Liver (tissue), 9 donors: ENCODE measurements around the gene SLC66A2. TPM values are rescaled to one million over a fixed set of nuclear protein-coding genes. Genes with fewer than 3 reads are reported as not detected.

Source experiments
- DNase-seq: peaks from one replicate; pipeline ENCODE4 v3.0.0-alpha.2; 2017; ENCODE audit warnings: low spot score
- H3K27ac ChIP-seq, 2 donors: one replicate each; pipeline ENCODE4 v1.7.0; 2013; ENCODE audit warnings: inconsistent platforms in 2 of 2, low read length in 2 of 2, control low read depth in 1 of 2, low read depth in 1 of 2, mild to moderate bottlenecking in 1 of 2
- H3K27me3 ChIP-seq, 4 donors: one replicate each; pipeline versions ENCODE4 v1.6.1 to v1.7.0; 2013; ENCODE audit warnings: low read length in 3 of 4, inconsistent platforms in 1 of 4, mild to moderate bottlenecking in 1 of 4, moderate library complexity in 1 of 4; ENCODE audit not compliant: control insufficient read depth in 4 of 4, insufficient read depth in 4 of 4
- H3K36me3 ChIP-seq, 4 donors: one replicate each; pipeline versions ENCODE4 v1.6.1 to v1.7.0; 2013; ENCODE audit warnings: low read length in 3 of 4, mild to moderate bottlenecking in 3 of 4, low read depth in 1 of 4, moderate library complexity in 1 of 4; ENCODE audit not compliant: control insufficient read depth in 4 of 4, insufficient read depth in 3 of 4
- H3K4me1 ChIP-seq, 4 donors: one replicate each; pipeline versions ENCODE4 v1.6.1 to v1.7.0; 2013; ENCODE audit warnings: low read length in 3 of 4, mild to moderate bottlenecking in 3 of 4, moderate library complexity in 1 of 4; ENCODE audit not compliant: control insufficient read depth in 4 of 4, insufficient read depth in 4 of 4
- H3K4me3 ChIP-seq, 3 donors: one replicate each; pipeline versions ENCODE4 v1.6.1 to v1.7.0; 2013; ENCODE audit warnings: low read length in 3 of 3, control low read depth in 1 of 3, low read depth in 1 of 3, mild to moderate bottlenecking in 1 of 3
- H3K9ac ChIP-seq, 2 donors: one replicate each; pipeline ENCODE4 v1.7.0; 2013; ENCODE audit warnings: low read length in 2 of 2, mild to moderate bottlenecking in 2 of 2, moderate library complexity in 2 of 2, control low read depth in 1 of 2, low read depth in 1 of 2
- H3K9me3 ChIP-seq, 4 donors: one replicate each; pipeline versions ENCODE4 v1.6.1 to v1.7.0; 2013; ENCODE audit warnings: low read length in 3 of 4; ENCODE audit not compliant: control insufficient read depth in 4 of 4
- ATF3 ChIP-seq: IDR thresholded peaks from 2 replicates; pipeline ENCODE4 v1.6.1; 2016; ENCODE audit warnings: antibody characterized with exemption
- CTCF ChIP-seq: fragments of 150-350 bp; IDR thresholded peaks from 2 replicates; pipeline ENCODE4 v1.5.1; 2017; ENCODE audit warnings: improper control_type of control experiment, low read depth, low read length; ENCODE audit not compliant: missing input control
- EGR1 ChIP-seq, 2 donors: IDR thresholded peaks; 2 replicates each; pipeline ENCODE4 v1.6.1; 2016 to 2018; ENCODE audit warnings: antibody characterized with exemption in 2 of 2, low read depth in 2 of 2
- GABPA ChIP-seq, 2 donors: IDR thresholded peaks in 1 of 2; conservative IDR thresholded peaks in 1 of 2; 2 replicates each; pipeline ENCODE4 v1.6.1; 2016; ENCODE audit warnings: antibody characterized with exemption in 2 of 2, mild to moderate bottlenecking in 1 of 2, moderate library complexity in 1 of 2
- JUND ChIP-seq, 2 donors: IDR thresholded peaks; 2 replicates each; pipeline ENCODE4 v1.6.1; 2016; ENCODE audit warnings: antibody characterized with exemption in 2 of 2
- REST ChIP-seq: IDR thresholded peaks from 2 replicates; pipeline ENCODE4 v1.6.1; 2016; ENCODE audit warnings: antibody characterized with exemption, mild to moderate bottlenecking
- RXRA ChIP-seq, 2 donors: IDR thresholded peaks; 2 replicates each; pipeline ENCODE4 v1.6.1; 2017 to 2018; ENCODE audit warnings: antibody characterized with exemption in 2 of 2, mild to moderate bottlenecking in 1 of 2
- SP1 ChIP-seq: IDR thresholded peaks from 2 replicates; pipeline ENCODE4 v1.6.1; 2018; ENCODE audit warnings: antibody characterized with exemption, mild to moderate bottlenecking
- TAF1 ChIP-seq: conservative IDR thresholded peaks from 2 replicates; pipeline ENCODE4 v1.6.1; 2016; ENCODE audit warnings: antibody characterized with exemption, mild to moderate bottlenecking
- ZBTB33 ChIP-seq: IDR thresholded peaks from 2 replicates; pipeline ENCODE4 v1.6.1; 2016; ENCODE audit warnings: antibody characterized with exemption
- WGBS: extraction: QIAGEN DNeasy Blood & Tissue Kit; methylation state at CpG from one replicate; pipeline ENCODE4 v1.1.7; 2013; 5-methylcytosine and 5-hydroxymethylcytosine counted together
- polyA plus RNA-seq, 2 donors: library from polyadenylated mRNA; stranded (reverse) in 1 of 2; unstranded in 1 of 2; fragments of 200-250 nt in 1 of 2; fragments of >200 nt in 1 of 2; fragmentation: Nextera tagmentation in 1 of 2; extraction: Ambion mirVana in 1 of 2; gene quantifications; one replicate each; pipeline versions ENCODE4 v1.2.1 to v1.2.3, GENCODE V29; 2013 to 2015
- total RNA-seq, 2 donors: library from RNA; depleted of rRNA; stranded (reverse); fragments of >200 nt; gene quantifications; one replicate each; pipeline ENCODE4 v1.2.3, GENCODE V29; 2014
- donor health status: healthy.
- donor health status: healthy.
- donor health status: healthy.
- donor health status: healthy.
- donor health status: healthy.

Gene SLC66A2
- total and polyA plus RNA-seq, 4 donors: 47.8 to 107 (median 67.9) TPM

GRCh38 chr18:79926306-79926705 is 25.1 kb downstream of the SLC66A2 start:
- Histone ChIP-seq H3K27me3 (no peaks in the 10 kb centered on the region), H3K36me3 (peaks cover 0 to 49% (median 38%) of the 10 kb centered on the region in 4 donors), H3K27ac (no peak overlapping the region), H3K9ac (no peak overlapping the region), H3K4me1 (peaks cover 0 to 8% (median 2%) of the 10 kb centered on the region in 4 donors), H3K9me3 (peaks cover 0 to 3% (median 2%) of the 10 kb centered on the region in 4 donors), H3K4me3 (no peak overlapping the region)
- no peak for TF ChIP-seq GABPA (IDR thresholded peaks at IDR 0.05 in 1 of 2, conservative IDR thresholded peaks at IDR 0.05 in 1 of 2)
- no peak for TF ChIP-seq EGR1 (IDR thresholded peaks at IDR 0.05; ENCODE audit: low read depth in 2 of 2)
- TF ChIP-seq ATF3: no peak
- no peak for TF ChIP-seq RXRA (IDR thresholded peaks at IDR 0.05)
- TF ChIP-seq JUND (IDR thresholded peaks at IDR 0.05): no peak
- TF ChIP-seq REST: no peak
- 95% methylated on average over 11 of the region's 11 CpGs for WGBS
- peak; percentile 13 for DNase-seq

GRCh38 chr18:79924814-79925731 is 26.4 kb downstream of the SLC66A2 start:
- no peak for TF ChIP-seq REST
- TF ChIP-seq SP1: no peak
- TF ChIP-seq ZBTB33: no peak
- TF ChIP-seq RXRA (IDR thresholded peaks at IDR 0.05): no peak
- TF ChIP-seq JUND (IDR thresholded peaks at IDR 0.05): no peak
- no peak for TF ChIP-seq ATF3
- TF ChIP-seq GABPA (IDR thresholded peaks at IDR 0.05 in 1 of 2, conservative IDR thresholded peaks at IDR 0.05 in 1 of 2): no peak
- TF ChIP-seq CTCF: no peak
- TF ChIP-seq TAF1: no peak
- 82% methylated on average over 25 of the region's 25 CpGs for WGBS

More at GRCh38 chr18:79924814-79925731, 26.4 kb downstream of the SLC66A2 start:
- Histone ChIP-seq H3K27me3 (no peaks in the 10 kb centered on the region), H3K9me3 (peaks cover 0 to 3% (median under 1%) of the 10 kb centered on the region in 4 donors), H3K36me3 (peaks cover 0 to 49% (median 37%) of the 10 kb centered on the region in 4 donors), H3K4me1 (peaks cover 0 to 8% (median 2%) of the 10 kb centered on the region in 4 donors), H3K27ac (no peak overlapping the region), H3K9ac (no peak overlapping the region), H3K4me3 (no peak overlapping the region)
- DNase-seq: peak; percentile 29
